HepG2 (cell line): ENCODE measurements around the gene NPB. TPM values are rescaled to one million over a fixed set of nuclear protein-coding genes. Genes with fewer than 3 reads are reported as not detected.

Experiments
- BCL6 ChIP-seq: IDR thresholded peaks from 2 replicates; pipeline ENCODE4 v1.6.1; 2016; ENCODE audit warnings: missing genetic modification reagents, missing compliant biosample characterization
- FOXM1 ChIP-seq: sonication (generic); formaldehyde crosslinking; IDR thresholded peaks from 2 replicates; pipeline ENCODE4 v1.5.0; 2020; ENCODE audit warnings: missing genetic modification reagents
- GATA4 ChIP-seq: sonication (generic); IDR thresholded peaks from 2 replicates; pipeline ENCODE4 v1.6.1; 2016; ENCODE audit warnings: antibody characterized with exemption, low read depth, borderline replicate concordance
- MTERF4 ChIP-seq: sonication (generic); formaldehyde crosslinking; IDR thresholded peaks from 2 replicates; pipeline ENCODE4 v1.8.0; 2023; ENCODE audit warnings: mild to moderate bottlenecking, missing genetic modification reagents
- NCOA1 ChIP-seq: sonication (generic); formaldehyde crosslinking; IDR thresholded peaks from 2 replicates; pipeline ENCODE4 v1.9.0; 2021; ENCODE audit warnings: missing genetic modification reagents
- NRL ChIP-seq: sonication (generic); formaldehyde crosslinking; IDR thresholded peaks from 2 replicates; pipeline ENCODE4 v1.5.0; 2020; ENCODE audit warnings: missing genetic modification reagents, mild to moderate bottlenecking, moderate library complexity, borderline replicate concordance
- PAF1 ChIP-seq: IDR thresholded peaks from 2 replicates; pipeline ENCODE4 v1.6.1; 2016; ENCODE audit warnings: missing genetic modification reagents, missing compliant biosample characterization
- PBX2 ChIP-seq: IDR thresholded peaks from 2 replicates; pipeline ENCODE4 v1.6.1; 2016; ENCODE audit warnings: control low read depth
- PITX1 ChIP-seq: sonication (generic); formaldehyde crosslinking; IDR thresholded peaks from 2 replicates; pipeline ENCODE4 v1.5.1; 2020; ENCODE audit warnings: mild to moderate bottlenecking, missing genetic modification reagents
- PRPF4 ChIP-seq: fragments of 200-400 bp; formaldehyde crosslinking; IDR thresholded peaks from 2 replicates; pipeline ENCODE4 v1.6.1; 2016; ENCODE audit warnings: low read length, low read depth; ENCODE audit not compliant: poor library complexity, severe bottlenecking
- RARG ChIP-seq: sonication (generic); formaldehyde crosslinking; IDR thresholded peaks from 2 replicates; pipeline ENCODE4 v1.4.0; 2020; ENCODE audit warnings: low read depth, mild to moderate bottlenecking, missing genetic modification reagents
- SATB2 ChIP-seq: sonication (generic); formaldehyde crosslinking; IDR thresholded peaks from 2 replicates; pipeline ENCODE4 v1.5.0; 2020; ENCODE audit warnings: missing genetic modification reagents
- SKIL ChIP-seq: sonication (generic); formaldehyde crosslinking; IDR thresholded peaks from 2 replicates; pipeline ENCODE4 v1.8.0; 2022; ENCODE audit warnings: missing genetic modification reagents, mild to moderate bottlenecking, moderate library complexity, borderline replicate concordance
- SMARCC2 ChIP-seq: fragments of 450-650 bp; IDR thresholded peaks from 2 replicates; pipeline ENCODE4 v1.6.1; 2017; ENCODE audit warnings: antibody characterized with exemption, mild to moderate bottlenecking
- SP2 ChIP-seq: sonication (generic); formaldehyde crosslinking; IDR thresholded peaks from 2 replicates; pipeline ENCODE4 v1.5.1; 2020; ENCODE audit warnings: mild to moderate bottlenecking, missing genetic modification reagents
- YEATS4 ChIP-seq: sonication (generic); formaldehyde crosslinking; IDR thresholded peaks from 2 replicates; pipeline ENCODE4 v1.4.0; 2020; ENCODE audit warnings: missing genetic modification reagents, borderline replicate concordance
- ZBTB44 ChIP-seq: sonication (generic); formaldehyde crosslinking; IDR thresholded peaks from 2 replicates; pipeline ENCODE4 v1.4.0; 2020; ENCODE audit warnings: missing genetic modification reagents
- ZNF225 ChIP-seq: sonication (generic); formaldehyde crosslinking; IDR thresholded peaks from 2 replicates; pipeline ENCODE4 v1.4.0; 2020; ENCODE audit warnings: mild to moderate bottlenecking, missing genetic modification reagents
- ZNF234 ChIP-seq: sonication (generic); formaldehyde crosslinking; conservative IDR thresholded peaks from 2 replicates; pipeline ENCODE4 v1.5.1; 2020; ENCODE audit warnings: mild to moderate bottlenecking, missing genetic modification reagents
- ZNF557 ChIP-seq: sonication (generic); formaldehyde crosslinking; IDR thresholded peaks from 2 replicates; pipeline ENCODE4 v1.4.0; 2020; ENCODE audit warnings: missing genetic modification reagents
- ZNF572 ChIP-seq: sonication (generic); formaldehyde crosslinking; IDR thresholded peaks from 2 replicates; pipeline ENCODE4 v1.5.1; 2020; ENCODE audit warnings: mild to moderate bottlenecking, missing genetic modification reagents
- ZNF580 ChIP-seq: IDR thresholded peaks from 2 replicates; pipeline ENCODE4 v1.6.1; 2016; ENCODE audit warnings: low read depth, borderline replicate concordance
- ZNF784 ChIP-seq: sonication (generic); formaldehyde crosslinking; IDR thresholded peaks from 2 replicates; pipeline ENCODE4 v1.5.1; 2020; ENCODE audit warnings: missing genetic modification reagents, mild to moderate bottlenecking, borderline replicate concordance
- polyA plus RNA-seq, 8 experiments: library from polyadenylated mRNA; depleted of rRNA in 3 of 8; stranded (reverse) in 7 of 8; unstranded in 1 of 8; fragments of >200 nt; fragmentation: Illumina TruSeq in 4 of 8; extraction: Trizol in 4 of 8; gene quantifications; 2 replicates each; pipeline versions ENCODE4 v1.2.1 to v1.2.3, GENCODE V29; 2011 to 2016; ENCODE audit warnings: low read depth in 4 of 8, missing spikeins in 1 of 8, mixed read lengths in 1 of 8; ENCODE audit not compliant: insufficient read depth in 1 of 8
- total RNA-seq, 5 experiments: library from RNA; depleted of rRNA; stranded (reverse); fragments of >200 nt; fragmentation: Illumina TruSeq; extraction: Trizol; gene quantifications; 2 replicates each; pipeline ENCODE4 v1.2.3, GENCODE V29; 2016; ENCODE audit warnings: low read depth in 1 of 5

Gene NPB
- total and polyA plus RNA-seq, 2 of the 13 experiments (the other 11 are each of a cell fraction or from before 2014, with no cell fraction given): 0.11 to 0.93 TPM

GRCh38 chr17:81863833-81864768 lies 37.9 kb upstream of the NPB start (continued):
- TF ChIP-seq SKIL (CRISPR knock-in tag) (no peak), ZNF225 (CRISPR knock-in tag) (no peak), ZNF784 (0 out of 2 replicates have a peak, but pooled peaks have one; percentile 13), GATA4 (no peak), RARG (CRISPR knock-in tag) (no peak), PRPF4 (no peak), ZBTB44 (CRISPR knock-in tag) (no peak), SMARCC2 (no peak), ZNF580 (CRISPR knock-in tag) (0 out of 2 replicates have a peak, but pooled peaks have one; percentile 48), FOXM1 (CRISPR knock-in tag) (no peak), MTERF4 (CRISPR knock-in tag) (no peak), NCOA1 (no peak), PITX1 (CRISPR knock-in tag) (no peak), NRL (CRISPR knock-in tag) (no peak), ZNF234 (CRISPR knock-in tag) (no peak), SATB2 (no peak), PAF1 (peak; percentile 63), PBX2 (CRISPR knock-in tag) (no peak), SP2 (no peak), ZNF557 (CRISPR knock-in tag) (no peak), ZNF572 (no peak), BCL6 (no peak), YEATS4 (CRISPR knock-in tag) (no peak)
